HEK293 (cell line): Measurements from ENCODE around the gene MARCHF3.

ENCODE experiments used
- CTCF ChIA-PET: fragments of 350-600 bp; formaldehyde crosslinking; extraction: SDS; loops from one replicate; lab custom pipeline; 2021; ENCODE audit warnings: antibody characterized with exemption; lab: Yijun Ruan, JAX
- POLR2A ChIA-PET: fragments of 300-600 bp; formaldehyde crosslinking; extraction: SDS; loops from one replicate; lab custom pipeline; 2020; ENCODE audit warnings: antibody characterized with exemption, inconsistent platforms; lab: Yijun Ruan, JAX
- H3K27ac ChIP-seq: fragments of 200-500 bp; sonication (Bioruptor generic); 2 replicates; pipeline ENCODE4 v1.5.1; 2014; ENCODE audit warnings: low read depth, low read length, control low read depth, inconsistent platforms; ENCODE audit errors: extremely low read depth
- H3K36me3 ChIP-seq, 2 experiments: fragments of 200-500 bp in 1 of 2; sonication (Bioruptor generic) in 1 of 2; 1 replicate in 1 of 2; 2 replicates in 1 of 2; pipeline ENCODE4 v1.5.1; 2014 to 2017; ENCODE audit warnings: inconsistent platforms in 2 of 2, low read length in 2 of 2; ENCODE audit not compliant: control insufficient read depth in 2 of 2, insufficient read depth in 1 of 2
- H3K4me1 ChIP-seq: fragments of 200-500 bp; sonication (Bioruptor generic); 2 replicates; pipeline ENCODE4 v1.5.1; 2014; ENCODE audit warnings: mild to moderate bottlenecking, low read length, inconsistent platforms; ENCODE audit not compliant: control insufficient read depth, insufficient read depth
- H3K4me3 ChIP-seq: 2 replicates; pipeline ENCODE4 v1.5.1; 2011; ENCODE audit warnings: low read depth, mild to moderate bottlenecking, control low read depth, low read length, moderate library complexity
- H3K9me3 ChIP-seq: fragments of 200-500 bp; sonication (Bioruptor generic); 2 replicates; pipeline ENCODE4 v1.5.1; 2014; ENCODE audit warnings: low read depth, low read length, inconsistent platforms; ENCODE audit not compliant: control insufficient read depth, insufficient read depth
- HOXD13 ChIP-seq: sonication (generic); formaldehyde crosslinking; IDR thresholded peaks from 2 replicates; pipeline ENCODE4 v1.8.0; 2022; ENCODE audit warnings: missing genetic modification reagents, borderline replicate concordance
- SETDB1 ChIP-seq: IDR thresholded peaks from one replicate; pipeline ENCODE4 v1.6.1; 2017; ENCODE audit warnings: mild to moderate bottlenecking, low read length, moderate library complexity, mixed read lengths; ENCODE audit not compliant: insufficient read length
- TCF7L2 ChIP-seq: IDR thresholded peaks from 2 replicates; pipeline ENCODE4 v1.6.1; 2011; ENCODE audit warnings: low read depth, mild to moderate bottlenecking, inconsistent platforms, low read length, moderate library complexity, borderline replicate concordance
- ZNF10 ChIP-seq: fragments of 450-650 bp; formaldehyde crosslinking; IDR thresholded peaks from 2 replicates; pipeline ENCODE4 v1.5.1; 2017; ENCODE audit warnings: missing biosample characterization, missing genetic modification characterization
- ZNF112 ChIP-seq: fragments of 450-650 bp; formaldehyde crosslinking; IDR thresholded peaks from 2 replicates; pipeline ENCODE4 v1.5.0; 2017; ENCODE audit warnings: missing biosample characterization, missing genetic modification characterization
- ZNF174 ChIP-seq: fragments of 450-650 bp; formaldehyde crosslinking; IDR thresholded peaks from 2 replicates; pipeline ENCODE4 v1.5.0; 2017; ENCODE audit warnings: missing biosample characterization, mild to moderate bottlenecking, missing genetic modification characterization
- ZNF266 ChIP-seq: fragments of 450-650 bp; formaldehyde crosslinking; IDR thresholded peaks from 2 replicates; pipeline ENCODE4 v1.5.1; 2016; ENCODE audit warnings: missing biosample characterization, missing genetic modification characterization, low read depth
- ZNF280C ChIP-seq: fragments of 450-650 bp; formaldehyde crosslinking; IDR thresholded peaks from 2 replicates; pipeline ENCODE4 v1.5.1; 2016; ENCODE audit warnings: missing biosample characterization, missing genetic modification characterization
- ZNF311 ChIP-seq: fragments of 450-650 bp; formaldehyde crosslinking; IDR thresholded peaks from 2 replicates; pipeline ENCODE4 v1.5.1; 2017; ENCODE audit warnings: missing biosample characterization, missing genetic modification characterization, borderline replicate concordance
- ZNF335 ChIP-seq: fragments of 450-650 bp; formaldehyde crosslinking; conservative IDR thresholded peaks from 2 replicates; pipeline ENCODE4 v1.5.1; 2016; ENCODE audit warnings: missing biosample characterization, missing genetic modification characterization
- ZNF394 ChIP-seq: fragments of 450-650 bp; formaldehyde crosslinking; IDR thresholded peaks from 2 replicates; pipeline ENCODE4 v1.5.1; 2016; ENCODE audit warnings: missing biosample characterization, missing genetic modification characterization, mild to moderate bottlenecking, moderate library complexity, borderline replicate concordance
- ZNF571 ChIP-seq: fragments of 450-650 bp; formaldehyde crosslinking; IDR thresholded peaks from 2 replicates; pipeline ENCODE4 v1.5.0; 2017; ENCODE audit warnings: missing biosample characterization, missing genetic modification characterization
- ZNF580 ChIP-seq: fragments of 450-650 bp; formaldehyde crosslinking; IDR thresholded peaks from 2 replicates; pipeline ENCODE4 v1.5.1; 2016; ENCODE audit warnings: missing biosample characterization, missing genetic modification characterization
- ZNF621 ChIP-seq: fragments of 450-650 bp; formaldehyde crosslinking; IDR thresholded peaks from 2 replicates; pipeline ENCODE4 v1.5.1; 2017; ENCODE audit warnings: missing biosample characterization, missing genetic modification characterization
- ZNF645 ChIP-seq: fragments of 450-650 bp; formaldehyde crosslinking; IDR thresholded peaks from 2 replicates; pipeline ENCODE4; 2016; ENCODE audit warnings: missing biosample characterization, missing genetic modification characterization
- ZNF677 ChIP-seq: fragments of 450-650 bp; IDR thresholded peaks from 2 replicates; pipeline ENCODE4 v1.5.0; 2018; ENCODE audit warnings: missing biosample characterization, mild to moderate bottlenecking, missing genetic modification characterization, moderate library complexity
- ZNF777 ChIP-seq: fragments of 450-650 bp; formaldehyde crosslinking; IDR thresholded peaks from 2 replicates; pipeline ENCODE4 v1.5.1; 2017; ENCODE audit warnings: missing biosample characterization, missing genetic modification characterization, borderline replicate concordance
- TF ChIP-seq, protein P1 (sequence below): fragments of 450-650 bp; formaldehyde crosslinking; IDR thresholded peaks from 2 replicates; pipeline ENCODE4 v1.5.1; 2017; ENCODE audit warnings: missing biosample characterization, missing genetic modification characterization

Gene MARCHF3

GRCh38 chr5:126920291-126920690 lies 110.1 kb downstream of the MARCHF3 start (continued):
- no peak for TF ChIP-seq ZNF777 (tag by site-specific recombination)
- TF ChIP-seq ZNF311 (tag by site-specific recombination) = no peak
- TF ChIP-seq, protein P1, sequence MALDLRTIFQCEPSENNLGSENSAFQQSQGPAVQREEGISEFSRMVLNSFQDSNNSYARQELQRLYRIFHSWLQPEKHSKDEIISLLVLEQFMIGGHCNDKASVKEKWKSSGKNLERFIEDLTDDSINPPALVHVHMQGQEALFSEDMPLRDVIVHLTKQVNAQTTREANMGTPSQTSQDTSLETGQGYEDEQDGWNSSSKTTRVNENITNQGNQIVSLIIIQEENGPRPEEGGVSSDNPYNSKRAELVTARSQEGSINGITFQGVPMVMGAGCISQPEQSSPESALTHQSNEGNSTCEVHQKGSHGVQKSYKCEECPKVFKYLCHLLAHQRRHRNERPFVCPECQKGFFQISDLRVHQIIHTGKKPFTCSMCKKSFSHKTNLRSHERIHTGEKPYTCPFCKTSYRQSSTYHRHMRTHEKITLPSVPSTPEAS (tag by site-specific recombination) = no peak

- Histone ChIP-seq H3K4me3 (no peak overlapping the region), H3K27ac (no peak overlapping the region), H3K9me3 (no peaks in the 10 kb centered on the region), H3K36me3 (peaks cover 0 to 4% of the 10 kb centered on the region in 2 experiments; a peak in 1 of 3 replicates), H3K4me1 (no peaks in the 10 kb centered on the region)
- TF ChIP-seq ZNF580 = no peak
- no peak for TF ChIP-seq ZNF571
- no peak for TF ChIP-seq ZNF280C (tag by site-specific recombination)
- no peak for TF ChIP-seq ZNF266
- no peak for TF ChIP-seq ZNF335 (tag by site-specific recombination)
- no peak for TF ChIP-seq ZNF621 (tag by site-specific recombination)
- no peak for TF ChIP-seq ZNF677
- no peak for TF ChIP-seq ZNF112
- TF ChIP-seq ZNF394 (tag by site-specific recombination) = no peak
- no peak for TF ChIP-seq HOXD13 (CRISPR knock-in tag)
- no peak for TF ChIP-seq ZNF645 (tag by site-specific recombination)
- TF ChIP-seq ZNF10 = no peak
- TF ChIP-seq TCF7L2 = no peak
- TF ChIP-seq ZNF174 = no peak
- ChIA-PET POLR2A (no interaction called here), CTCF (no interaction called here)
These were observed 110.8 kb downstream of the MARCHF3 start for GRCh38 chr5:126919566-126919965.

DNA sequence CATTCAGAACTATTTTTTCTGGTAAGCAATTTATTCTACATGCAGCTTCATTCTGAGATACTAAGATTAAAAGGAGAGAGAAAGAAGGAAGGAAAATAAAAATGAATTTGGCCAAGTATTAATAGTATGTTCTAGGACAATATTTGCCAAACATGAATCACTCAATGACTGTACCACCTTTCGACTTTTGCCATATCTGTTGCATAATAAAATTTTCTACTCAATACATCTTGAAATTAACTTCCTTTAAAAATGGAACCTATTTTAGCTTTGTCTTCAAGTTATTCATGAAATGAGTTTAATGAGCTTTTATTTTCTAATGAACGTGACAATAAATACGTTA lies 111.8 kb downstream of the MARCHF3 start:
- TF ChIP-seq SETDB1 = no peak
- CTCF ChIA-PET = no interaction called here
- Histone ChIP-seq H3K9me3 (no peaks in the 10 kb centered on the region), H3K4me3 (no peak overlapping the region), H3K36me3 (peaks cover 0 to 4% of the 10 kb centered on the region in 2 experiments; a peak in 1 of 3 replicates), H3K27ac (no peak overlapping the region), H3K4me1 (no peaks in the 10 kb centered on the region)
- POLR2A ChIA-PET = no interaction called here
